Neutrophil (primary cell): ENCODE measurements around the gene IFI16.

Experiments used
- H3K27ac ChIP-seq: fragments of 200-600 bp; sonication (generic); 2 replicates; pipeline ENCODE4 v1.5.1; 2016; ENCODE audit warnings: mild to moderate bottlenecking, moderate library complexity
- H3K27me3 ChIP-seq: fragments of 200-600 bp; sonication (generic); 2 replicates; pipeline ENCODE4 v1.6.0; 2016; ENCODE audit warnings: mild to moderate bottlenecking
- H3K36me3 ChIP-seq: fragments of 200-600 bp; sonication (generic); 2 replicates; pipeline ENCODE4 v1.5.1; 2017
- H3K4me1 ChIP-seq, 2 experiments: fragments of 200-600 bp in 1 of 2; sonication (generic) in 1 of 2; 1 replicate in 1 of 2; 2 replicates in 1 of 2; pipeline versions ENCODE4 v1.5.1 to v1.6.1; 2013 to 2016; ENCODE audit warnings: low read depth in 1 of 2, low read length in 1 of 2, mild to moderate bottlenecking in 1 of 2, moderate library complexity in 1 of 2; ENCODE audit not compliant: control insufficient read depth in 1 of 2, insufficient read depth in 1 of 2
- H3K4me3 ChIP-seq, 2 experiments: fragments of 200-600 bp in 1 of 2; sonication (generic) in 1 of 2; 1 replicate in 1 of 2; 2 replicates in 1 of 2; pipeline ENCODE4 v1.5.1; 2013 to 2016; ENCODE audit warnings: low read depth in 1 of 2, low read length in 1 of 2, mild to moderate bottlenecking in 1 of 2, moderate library complexity in 1 of 2
- H3K9me3 ChIP-seq: fragments of 200-600 bp; sonication (generic); 2 replicates; pipeline ENCODE4 v1.5.1; 2016
- CTCF ChIP-seq: fragments of 200-600 bp; sonication (generic); IDR thresholded peaks from 2 replicates; pipeline ENCODE4 v1.5.1; 2016; ENCODE audit warnings: antibody characterized with exemption

Gene IFI16

DNA sequence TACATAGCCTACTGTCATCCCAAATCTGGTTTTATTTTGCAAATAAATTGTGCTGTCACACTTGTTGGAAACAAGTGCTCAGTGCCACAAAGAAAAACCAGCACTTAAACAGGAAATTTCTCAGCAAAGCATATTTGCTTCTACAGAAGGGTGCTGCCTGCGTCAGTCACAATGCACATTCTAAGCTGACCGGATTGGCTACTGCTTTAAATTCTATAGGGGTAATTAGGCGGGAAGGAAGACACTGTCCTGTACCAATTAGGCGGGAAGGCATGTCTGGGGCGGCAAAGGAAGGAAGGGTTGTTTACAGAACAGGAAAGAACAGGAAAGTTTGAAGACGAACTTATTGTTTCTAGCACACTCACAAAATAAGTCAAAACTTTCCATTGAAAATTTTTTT, 2.8 kb downstream of the IFI16 start:
- no peaks in the 10 kb centered on the region for H3K27me3 ChIP-seq
- H3K36me3 ChIP-seq: peaks cover 21% of the 10 kb centered on the region
- no peaks in the 10 kb centered on the region for H3K9me3 ChIP-seq
- H3K4me3 ChIP-seq: peak overlapping the region; percentile 76 to 94
- peak overlapping the region; percentile 88 for H3K27ac ChIP-seq
- TF ChIP-seq CTCF: no peak
- H3K4me1 ChIP-seq: peaks cover 75 to 90% of the 10 kb centered on the region in 2 experiments

GRCh38 chr1:159014003-159014571, 4.4 kb downstream of the IFI16 start:
- TF ChIP-seq CTCF: no peak
- peaks cover 37% of the 10 kb centered on the region for H3K36me3 ChIP-seq
- H3K27ac ChIP-seq: peak overlapping the region; percentile 88
- H3K9me3 ChIP-seq: no peaks in the 10 kb centered on the region
- H3K4me1 ChIP-seq: peaks cover 65 to 83% of the 10 kb centered on the region in 2 experiments
- peak overlapping the region in 1 of 2 experiments; percentile 94 for H3K4me3 ChIP-seq
- H3K27me3 ChIP-seq: no peaks in the 10 kb centered on the region

DNA sequence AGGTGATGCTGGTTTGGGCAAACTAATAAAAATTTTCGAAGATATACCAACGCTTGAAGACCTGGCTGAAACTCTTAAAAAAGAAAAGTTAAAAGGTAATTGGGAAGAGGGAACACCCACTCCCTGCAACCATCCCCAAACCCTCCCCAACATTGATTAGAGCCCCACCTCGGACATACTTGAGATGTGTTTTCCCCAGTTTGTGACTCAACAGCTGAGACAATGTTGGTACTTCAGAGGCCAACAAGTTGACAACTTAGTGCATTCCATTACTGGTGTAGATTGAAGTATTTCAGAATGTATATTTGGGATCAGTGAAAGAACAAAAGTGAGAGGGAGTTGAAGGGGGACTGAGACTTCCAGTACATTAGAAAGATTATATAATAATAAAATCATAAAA, 5.1 kb downstream of the IFI16 start:
- H3K4me3 ChIP-seq: peak overlapping the region; percentile 38 to 46
- no peaks in the 10 kb centered on the region for H3K27me3 ChIP-seq
- TF ChIP-seq CTCF: no peak
- peaks cover 44% of the 10 kb centered on the region for H3K36me3 ChIP-seq
- H3K9me3 ChIP-seq: no peaks in the 10 kb centered on the region
- H3K4me1 ChIP-seq: peaks cover 60 to 76% of the 10 kb centered on the region in 2 experiments
- H3K27ac ChIP-seq: peak overlapping the region; percentile 88

GRCh38 chr1:159015440-159015909, 5.8 kb downstream of the IFI16 start:
- no peaks in the 10 kb centered on the region for H3K27me3 ChIP-seq
- peak overlapping the region; percentile 88 for H3K27ac ChIP-seq
- TF ChIP-seq CTCF: peak; percentile 58
- H3K4me1 ChIP-seq: peaks cover 65 to 77% of the 10 kb centered on the region in 2 experiments
- no peaks in the 10 kb centered on the region for H3K9me3 ChIP-seq
- peak overlapping the region; percentile 38 to 46 for H3K4me3 ChIP-seq
- peaks cover 51% of the 10 kb centered on the region for H3K36me3 ChIP-seq

DNA sequence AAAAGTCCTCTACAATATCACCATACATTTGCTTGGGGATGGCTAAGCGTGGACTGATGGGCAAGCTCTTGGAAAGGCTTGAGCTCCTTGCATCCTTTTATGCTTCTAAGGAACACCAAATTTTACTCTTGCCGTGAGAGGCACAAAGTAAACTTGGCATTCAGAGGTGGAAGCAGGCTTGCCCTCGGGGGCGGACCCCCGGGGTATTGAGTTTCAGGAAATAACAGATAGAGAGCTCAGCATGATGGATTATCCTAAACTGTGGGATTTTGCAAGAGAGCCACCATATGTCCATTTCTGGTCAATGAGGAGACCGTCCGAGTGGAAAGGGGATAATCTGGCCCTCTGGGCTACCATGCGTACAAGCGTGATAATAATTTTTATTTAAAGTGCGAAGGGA, 14.0 kb downstream of the IFI16 start:
- peak overlapping the region; percentile 82 for H3K27ac ChIP-seq
- peaks cover 39 to 41% of the 10 kb centered on the region in 2 experiments for H3K4me1 ChIP-seq
- no peak for TF ChIP-seq CTCF
- peaks cover 46% of the 10 kb centered on the region for H3K36me3 ChIP-seq
- H3K9me3 ChIP-seq: no peaks in the 10 kb centered on the region
- H3K27me3 ChIP-seq: no peaks in the 10 kb centered on the region
- no peak overlapping the region for H3K4me3 ChIP-seq
